ENCODE results near the gene FRMD4A. TPM values are rescaled to one million over a fixed set of nuclear protein-coding genes. Genes with fewer than 3 reads are reported as not detected.
A peak's percentile ranks its signal among the peaks of the same experiment; 100 is the strongest.

Gene FRMD4A
- total and polyA plus RNA-seq, 10 of the 15 experiments (the other 5 are each of a cell fraction or from before 2014, with no cell fraction given), result 17.8 to 75.2 (median 39.1) TPM

GRCh38 chr10:13743101-13743693, 587.5 kb downstream of the FRMD4A start (continued):
- TF ChIP-seq, protein P1, sequence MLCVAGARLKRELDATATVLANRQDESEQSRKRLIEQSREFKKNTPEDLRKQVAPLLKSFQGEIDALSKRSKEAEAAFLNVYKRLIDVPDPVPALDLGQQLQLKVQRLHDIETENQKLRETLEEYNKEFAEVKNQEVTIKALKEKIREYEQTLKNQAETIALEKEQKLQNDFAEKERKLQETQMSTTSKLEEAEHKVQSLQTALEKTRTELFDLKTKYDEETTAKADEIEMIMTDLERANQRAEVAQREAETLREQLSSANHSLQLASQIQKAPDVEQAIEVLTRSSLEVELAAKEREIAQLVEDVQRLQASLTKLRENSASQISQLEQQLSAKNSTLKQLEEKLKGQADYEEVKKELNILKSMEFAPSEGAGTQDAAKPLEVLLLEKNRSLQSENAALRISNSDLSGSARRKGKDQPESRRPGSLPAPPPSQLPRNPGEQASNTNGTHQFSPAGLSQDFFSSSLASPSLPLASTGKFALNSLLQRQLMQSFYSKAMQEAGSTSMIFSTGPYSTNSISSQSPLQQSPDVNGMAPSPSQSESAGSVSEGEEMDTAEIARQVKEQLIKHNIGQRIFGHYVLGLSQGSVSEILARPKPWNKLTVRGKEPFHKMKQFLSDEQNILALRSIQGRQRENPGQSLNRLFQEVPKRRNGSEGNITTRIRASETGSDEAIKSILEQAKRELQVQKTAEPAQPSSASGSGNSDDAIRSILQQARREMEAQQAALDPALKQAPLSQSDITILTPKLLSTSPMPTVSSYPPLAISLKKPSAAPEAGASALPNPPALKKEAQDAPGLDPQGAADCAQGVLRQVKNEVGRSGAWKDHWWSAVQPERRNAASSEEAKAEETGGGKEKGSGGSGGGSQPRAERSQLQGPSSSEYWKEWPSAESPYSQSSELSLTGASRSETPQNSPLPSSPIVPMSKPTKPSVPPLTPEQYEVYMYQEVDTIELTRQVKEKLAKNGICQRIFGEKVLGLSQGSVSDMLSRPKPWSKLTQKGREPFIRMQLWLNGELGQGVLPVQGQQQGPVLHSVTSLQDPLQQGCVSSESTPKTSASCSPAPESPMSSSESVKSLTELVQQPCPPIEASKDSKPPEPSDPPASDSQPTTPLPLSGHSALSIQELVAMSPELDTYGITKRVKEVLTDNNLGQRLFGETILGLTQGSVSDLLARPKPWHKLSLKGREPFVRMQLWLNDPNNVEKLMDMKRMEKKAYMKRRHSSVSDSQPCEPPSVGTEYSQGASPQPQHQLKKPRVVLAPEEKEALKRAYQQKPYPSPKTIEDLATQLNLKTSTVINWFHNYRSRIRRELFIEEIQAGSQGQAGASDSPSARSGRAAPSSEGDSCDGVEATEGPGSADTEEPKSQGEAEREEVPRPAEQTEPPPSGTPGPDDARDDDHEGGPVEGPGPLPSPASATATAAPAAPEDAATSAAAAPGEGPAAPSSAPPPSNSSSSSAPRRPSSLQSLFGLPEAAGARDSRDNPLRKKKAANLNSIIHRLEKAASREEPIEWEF (IDR thresholded peaks at IDR 0.05; ENCODE audit: insufficient replicate concordance, low read depth, low read length), result no peak
- TF ChIP-seq IKZF2 (IDR thresholded peaks at IDR 0.05) (peak; percentile 43 to 64; a peak in 2 of 4 replicates), ZZZ3 (IDR thresholded peaks at IDR 0.05; ENCODE audit: control insufficient read depth, insufficient read length, low read depth) (no peak), BACH1 (IDR thresholded peaks at IDR 0.05; ENCODE audit: borderline replicate concordance) (peak; percentile 58; the same call in 1 of the 2 replicates), DPF2 (IDR thresholded peaks at IDR 0.05) (peak; percentile 41; the same call in 1 of the 2 replicates), EZH2 (IDR thresholded peaks at IDR 0.05; ENCODE audit: borderline replicate concordance, control insufficient read depth, low read depth, low read length) (no peak), GATAD2B (conservative IDR thresholded peaks at IDR 0.05; ENCODE audit: low read depth) (0 out of 2 replicates have a peak, but pooled peaks have one; percentile 33), RELB (IDR thresholded peaks at IDR 0.05; ENCODE audit: low read depth) (no peak; the same call in 1 of the 2 replicates), MYC (IDR thresholded peaks at IDR 0.05; ENCODE audit: insufficient read depth, insufficient read length, insufficient replicate concordance, low read length, severe bottlenecking) (no peak), NFIC (IDR thresholded peaks at IDR 0.05; ENCODE audit: low read depth, low read length) (peak; percentile 60), POU2F2 (IDR thresholded peaks at IDR 0.05; ENCODE audit: borderline replicate concordance, low read depth, low read length) (no peak), NBN (IDR thresholded peaks at IDR 0.05) (no peak), SPI1 (IDR thresholded peaks at IDR 0.05; ENCODE audit: borderline replicate concordance, insufficient read depth, low read depth, low read length) (peak; percentile 39; the same call in 1 of the 2 replicates), POLR2A (IDR thresholded peaks at IDR 0.05; ENCODE audit: low read depth, low read length) (peak; percentile 40; the same call in 1 of the 2 replicates), SMC3 (IDR thresholded peaks at IDR 0.05; ENCODE audit: borderline replicate concordance, low read length) (no peak), ASH2L (IDR thresholded peaks at IDR 0.05; ENCODE audit: borderline replicate concordance, low read depth) (no peak), HCFC1 (IDR thresholded peaks at IDR 0.05; ENCODE audit: low read length) (0 out of 2 replicates have a peak, but pooled peaks have one; percentile 17), SMAD1 (IDR thresholded peaks at IDR 0.05; ENCODE audit: low read depth, partially characterized antibody) (peak; percentile 21), RAD51 (IDR thresholded peaks at IDR 0.05) (peak; percentile 87), BHLHE40 (IDR thresholded peaks at IDR 0.05; ENCODE audit: borderline replicate concordance in 1 of 2, low read depth in 2 of 2, low read length in 1 of 2) (peak in 1 of 2 experiments; percentile 34; a peak in 1 of 4 replicates), RAD21 (IDR thresholded peaks at IDR 0.05; ENCODE audit: insufficient read depth, low read depth, low read length) (0 out of 2 replicates have a peak, but pooled peaks have one; percentile 3)
- TF ChIP-seq, protein P2, sequence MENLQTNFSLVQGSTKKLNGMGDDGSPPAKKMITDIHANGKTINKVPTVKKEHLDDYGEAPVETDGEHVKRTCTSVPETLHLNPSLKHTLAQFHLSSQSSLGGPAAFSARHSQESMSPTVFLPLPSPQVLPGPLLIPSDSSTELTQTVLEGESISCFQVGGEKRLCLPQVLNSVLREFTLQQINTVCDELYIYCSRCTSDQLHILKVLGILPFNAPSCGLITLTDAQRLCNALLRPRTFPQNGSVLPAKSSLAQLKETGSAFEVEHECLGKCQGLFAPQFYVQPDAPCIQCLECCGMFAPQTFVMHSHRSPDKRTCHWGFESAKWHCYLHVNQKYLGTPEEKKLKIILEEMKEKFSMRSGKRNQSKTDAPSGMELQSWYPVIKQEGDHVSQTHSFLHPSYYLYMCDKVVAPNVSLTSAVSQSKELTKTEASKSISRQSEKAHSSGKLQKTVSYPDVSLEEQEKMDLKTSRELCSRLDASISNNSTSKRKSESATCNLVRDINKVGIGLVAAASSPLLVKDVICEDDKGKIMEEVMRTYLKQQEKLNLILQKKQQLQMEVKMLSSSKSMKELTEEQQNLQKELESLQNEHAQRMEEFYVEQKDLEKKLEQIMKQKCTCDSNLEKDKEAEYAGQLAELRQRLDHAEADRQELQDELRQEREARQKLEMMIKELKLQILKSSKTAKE (IDR thresholded peaks at IDR 0.05; ENCODE audit: low read depth, poor library complexity, severe bottlenecking), result peak; percentile 67

All from GM12878 (cell line).